IPS-18a (cell line): ENCODE data around the gene UGT1A5.

Experiments used
- H3K27ac ChIP-seq: one replicate; pipeline ENCODE4 v1.5.1; 2013; ENCODE audit warnings: low read length
- H3K27me3 ChIP-seq: one replicate; pipeline ENCODE4 v1.6.1; 2013; ENCODE audit warnings: mild to moderate bottlenecking, low read length; ENCODE audit not compliant: control insufficient read depth, insufficient read depth
- H3K36me3 ChIP-seq: one replicate; pipeline ENCODE4 v1.6.1; 2013; ENCODE audit warnings: low read depth, low read length; ENCODE audit not compliant: control insufficient read depth
- H3K4me1 ChIP-seq: one replicate; pipeline ENCODE4 v1.6.1; 2013; ENCODE audit warnings: low read depth, low read length; ENCODE audit not compliant: control insufficient read depth
- H3K4me3 ChIP-seq: one replicate; pipeline ENCODE4 v1.5.1; 2013; ENCODE audit warnings: low read length
- H3K9ac ChIP-seq: one replicate; pipeline ENCODE4 v1.6.1; 2013; ENCODE audit warnings: mild to moderate bottlenecking, low read length, moderate library complexity
- H3K9me3 ChIP-seq: one replicate; pipeline ENCODE4 v1.6.1; 2013; ENCODE audit warnings: low read depth, low read length; ENCODE audit not compliant: control insufficient read depth

Gene UGT1A5

DNA sequence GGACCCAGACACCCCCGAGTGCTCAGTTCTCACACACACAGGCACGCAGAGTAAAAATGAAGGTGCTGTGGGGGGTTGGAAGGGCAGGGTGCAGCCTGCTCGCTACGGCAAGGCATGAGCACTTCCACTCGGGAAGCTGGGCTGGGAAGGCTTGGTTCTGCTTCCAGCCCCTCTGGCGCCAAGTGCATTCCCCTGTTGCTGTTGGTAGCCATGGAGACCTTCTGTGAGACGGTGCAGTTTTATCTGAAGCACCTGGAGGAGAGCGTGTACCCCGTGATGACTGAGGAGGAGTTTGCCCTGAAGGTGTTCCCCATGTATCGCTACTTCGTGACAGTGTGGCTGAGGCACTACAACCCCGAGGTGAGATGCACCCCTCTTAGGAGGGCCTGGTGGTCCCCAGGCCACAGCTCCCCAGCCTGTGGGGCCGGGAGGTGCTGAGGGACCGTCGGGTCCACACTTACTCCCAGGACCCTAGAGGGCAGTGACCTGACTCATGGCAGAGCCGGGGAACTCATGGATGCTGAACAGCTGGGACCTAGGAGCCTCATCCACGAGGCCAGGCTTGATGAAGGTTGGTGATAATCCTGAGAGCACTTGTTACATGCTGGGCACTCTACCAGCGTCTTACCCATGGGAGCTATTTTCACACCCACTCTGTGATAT lies 80.9 kb downstream of the UGT1A5 start:
- Histone ChIP-seq H3K9me3 (no peaks in the 10 kb centered on the region), H3K27ac (no peak overlapping the region), H3K27me3 (no peaks in the 10 kb centered on the region), H3K4me3 (no peak overlapping the region), H3K36me3 (no peaks in the 10 kb centered on the region), H3K9ac (no peak overlapping the region), H3K4me1 (no peaks in the 10 kb centered on the region)

DNA sequence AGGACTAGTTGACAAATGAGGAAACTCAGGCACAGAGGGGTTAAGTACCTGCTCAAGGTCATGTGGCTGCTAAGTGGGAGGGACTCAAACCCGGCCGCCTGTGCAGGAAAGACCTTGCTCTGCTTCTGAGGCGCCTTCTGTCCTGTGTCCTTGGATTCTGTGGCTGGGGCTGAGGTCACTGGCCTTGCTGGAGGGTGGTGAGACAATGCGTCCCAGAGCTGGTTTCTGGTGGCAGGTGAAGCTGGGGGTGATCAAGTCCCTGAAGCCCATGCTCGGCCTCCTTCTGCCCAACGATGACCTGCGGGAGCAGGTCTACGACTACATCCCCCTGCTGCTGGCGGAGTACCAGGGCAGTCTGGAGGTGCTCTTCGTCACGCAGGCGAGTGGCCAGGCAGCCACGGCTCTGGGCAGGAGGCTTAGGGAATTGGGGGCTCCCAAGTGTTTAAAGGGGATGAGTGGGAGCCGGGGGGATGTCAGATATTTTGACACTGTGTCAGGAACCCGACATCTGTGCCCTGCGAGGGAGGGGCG lies 81.5 kb downstream of the UGT1A5 start:
- Histone ChIP-seq H3K27ac (no peak overlapping the region), H3K4me1 (no peaks in the 10 kb centered on the region), H3K9me3 (no peaks in the 10 kb centered on the region), H3K4me3 (no peak overlapping the region), H3K27me3 (no peaks in the 10 kb centered on the region), H3K36me3 (no peaks in the 10 kb centered on the region), H3K9ac (no peak overlapping the region)

- Histone ChIP-seq H3K4me3 (no peak overlapping the region), H3K27me3 (no peaks in the 10 kb centered on the region), H3K9ac (no peak overlapping the region), H3K27ac (no peak overlapping the region), H3K4me1 (no peaks in the 10 kb centered on the region), H3K36me3 (no peaks in the 10 kb centered on the region), H3K9me3 (no peaks in the 10 kb centered on the region)
Measured at GRCh38 chr2:233795735-233796171, 83.0 kb downstream of the UGT1A5 start.

DNA sequence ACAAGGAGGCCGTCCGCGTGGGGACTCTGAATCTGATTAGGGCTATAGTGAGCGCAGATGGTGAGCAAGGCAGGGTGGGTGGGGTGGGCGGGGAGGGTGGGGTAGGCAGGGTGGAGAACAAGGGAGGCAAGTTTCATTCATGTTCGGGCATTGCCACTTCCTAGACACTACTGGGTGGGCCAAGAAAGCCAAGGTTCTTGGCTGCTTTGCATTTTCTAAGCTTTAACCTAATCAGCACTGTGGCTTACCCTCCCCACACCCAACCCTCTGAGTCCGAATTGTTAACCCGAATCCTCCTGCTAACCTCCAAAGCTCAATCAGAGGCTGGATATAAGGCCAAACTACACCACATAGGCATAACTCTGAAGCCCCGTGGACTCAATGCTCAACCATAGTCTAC lies 83.5 kb downstream of the UGT1A5 start:
- H3K4me1 ChIP-seq, result no peaks in the 10 kb centered on the region
- no peak overlapping the region for H3K4me3 ChIP-seq
- no peaks in the 10 kb centered on the region for H3K9me3 ChIP-seq
- H3K27ac ChIP-seq, result no peak overlapping the region
- no peak overlapping the region for H3K9ac ChIP-seq
- H3K36me3 ChIP-seq, result no peaks in the 10 kb centered on the region
- H3K27me3 ChIP-seq, result no peaks in the 10 kb centered on the region

DNA sequence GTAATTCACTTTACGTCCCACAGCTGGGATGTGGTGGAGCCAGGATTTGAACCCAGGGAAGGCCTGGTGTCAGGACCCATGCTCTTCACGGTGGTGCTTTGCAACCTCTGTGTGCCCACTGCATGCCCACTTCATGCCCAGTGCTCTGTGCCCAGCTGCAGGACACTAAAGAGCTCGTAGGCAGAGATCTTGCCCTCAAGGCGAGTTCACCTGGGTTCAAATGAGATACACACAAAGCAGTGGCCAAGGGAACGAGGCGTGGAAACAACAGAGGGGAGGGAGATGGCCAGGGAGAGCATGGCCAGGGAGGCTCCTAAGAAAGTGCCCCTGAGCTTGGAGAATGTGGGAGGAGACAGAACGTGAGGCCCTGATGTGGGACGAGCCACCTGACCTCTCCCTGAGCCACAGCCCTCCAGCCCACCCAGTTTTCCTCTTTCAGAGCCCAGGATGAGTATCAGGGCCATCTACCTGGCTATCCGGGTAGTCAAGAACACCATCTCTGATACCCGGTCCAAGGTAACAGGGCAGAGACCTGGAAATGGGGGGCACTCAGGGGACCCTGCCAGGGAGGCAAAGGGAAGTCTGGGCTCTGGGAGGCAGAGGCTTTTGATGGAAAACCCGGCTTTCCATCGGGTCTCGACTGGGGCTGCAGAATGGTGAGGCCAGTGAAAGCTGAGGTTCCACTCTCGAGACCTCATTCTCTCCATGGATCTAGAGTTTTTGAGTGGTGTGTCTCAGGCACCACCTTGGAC lies 85.8 kb downstream of the UGT1A5 start:
- Histone ChIP-seq H3K36me3 (no peaks in the 10 kb centered on the region), H3K4me1 (no peaks in the 10 kb centered on the region)

GRCh38 chr2:233799087-233799665 lies 86.5 kb downstream of the UGT1A5 start:
- Histone ChIP-seq H3K27ac (no peak overlapping the region), H3K36me3 (no peaks in the 10 kb centered on the region), H3K9ac (no peak overlapping the region), H3K9me3 (no peaks in the 10 kb centered on the region), H3K4me1 (no peaks in the 10 kb centered on the region), H3K4me3 (no peak overlapping the region), H3K27me3 (no peaks in the 10 kb centered on the region)

More for the DNA sequence above, 85.8 kb downstream of the UGT1A5 start:
- Histone ChIP-seq H3K27ac (no peak overlapping the region), H3K9ac (no peak overlapping the region), H3K27me3 (no peaks in the 10 kb centered on the region), H3K9me3 (no peaks in the 10 kb centered on the region), H3K4me3 (no peak overlapping the region)

- Histone ChIP-seq H3K4me3 (no peak overlapping the region), H3K4me1 (no peaks in the 10 kb centered on the region), H3K27me3 (no peaks in the 10 kb centered on the region), H3K9me3 (no peaks in the 10 kb centered on the region), H3K36me3 (no peaks in the 10 kb centered on the region), H3K27ac (no peak overlapping the region), H3K9ac (no peak overlapping the region)
Measured at GRCh38 chr2:233799716-233800115, 87.0 kb downstream of the UGT1A5 start.

DNA sequence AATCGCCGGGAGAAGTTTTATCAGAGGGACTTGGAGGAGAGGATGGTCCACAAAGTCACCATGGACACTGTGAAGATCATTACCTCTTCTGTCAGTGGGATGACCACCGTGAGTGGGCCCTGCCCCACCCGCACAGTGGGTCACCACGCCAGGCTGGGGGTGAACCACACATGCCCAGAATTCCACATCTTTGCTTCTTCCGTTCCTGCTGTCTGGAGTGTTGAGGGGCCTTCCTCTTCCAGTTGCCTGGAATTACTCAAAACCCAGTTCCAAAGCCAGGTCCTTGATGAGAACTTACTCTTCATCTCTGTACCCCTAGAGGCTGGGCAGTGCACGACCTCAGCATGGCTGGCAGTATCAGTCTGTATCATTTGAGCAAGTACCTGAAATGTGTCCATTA lies 87.5 kb downstream of the UGT1A5 start:
- Histone ChIP-seq H3K4me3 (no peak overlapping the region), H3K27me3 (no peaks in the 10 kb centered on the region), H3K36me3 (no peaks in the 10 kb centered on the region), H3K27ac (no peak overlapping the region), H3K9ac (no peak overlapping the region), H3K9me3 (no peaks in the 10 kb centered on the region), H3K4me1 (no peaks in the 10 kb centered on the region)

- H3K9ac ChIP-seq, result no peak overlapping the region
- H3K4me3 ChIP-seq, result no peak overlapping the region
- no peak overlapping the region for H3K27ac ChIP-seq
- H3K36me3 ChIP-seq, result no peaks in the 10 kb centered on the region
- H3K27me3 ChIP-seq, result no peaks in the 10 kb centered on the region
- no peaks in the 10 kb centered on the region for H3K9me3 ChIP-seq
- no peaks in the 10 kb centered on the region for H3K4me1 ChIP-seq
Measured at GRCh38 chr2:233801357-233802131, 88.8 kb downstream of the UGT1A5 start.

GRCh38 chr2:233802132-233802815 lies 89.6 kb downstream of the UGT1A5 start:
- H3K4me3 ChIP-seq, result no peak overlapping the region
- no peak overlapping the region for H3K9ac ChIP-seq
- no peaks in the 10 kb centered on the region for H3K9me3 ChIP-seq
- H3K4me1 ChIP-seq, result no peaks in the 10 kb centered on the region
- H3K27ac ChIP-seq, result no peak overlapping the region
- H3K36me3 ChIP-seq, result no peaks in the 10 kb centered on the region
- H3K27me3 ChIP-seq, result no peaks in the 10 kb centered on the region
